Activated effector memory CD4-positive, alpha-beta T cell treated with Interleukin-2 at 50 U/mL for 16 hours (primary cell): ENCODE results near the gene CTBP1.

ENCODE experiments used
- DNase-seq: peaks from one replicate; pipeline ENCODE4 v3.0.0-alpha.2; 2020

Gene CTBP1

DNA sequence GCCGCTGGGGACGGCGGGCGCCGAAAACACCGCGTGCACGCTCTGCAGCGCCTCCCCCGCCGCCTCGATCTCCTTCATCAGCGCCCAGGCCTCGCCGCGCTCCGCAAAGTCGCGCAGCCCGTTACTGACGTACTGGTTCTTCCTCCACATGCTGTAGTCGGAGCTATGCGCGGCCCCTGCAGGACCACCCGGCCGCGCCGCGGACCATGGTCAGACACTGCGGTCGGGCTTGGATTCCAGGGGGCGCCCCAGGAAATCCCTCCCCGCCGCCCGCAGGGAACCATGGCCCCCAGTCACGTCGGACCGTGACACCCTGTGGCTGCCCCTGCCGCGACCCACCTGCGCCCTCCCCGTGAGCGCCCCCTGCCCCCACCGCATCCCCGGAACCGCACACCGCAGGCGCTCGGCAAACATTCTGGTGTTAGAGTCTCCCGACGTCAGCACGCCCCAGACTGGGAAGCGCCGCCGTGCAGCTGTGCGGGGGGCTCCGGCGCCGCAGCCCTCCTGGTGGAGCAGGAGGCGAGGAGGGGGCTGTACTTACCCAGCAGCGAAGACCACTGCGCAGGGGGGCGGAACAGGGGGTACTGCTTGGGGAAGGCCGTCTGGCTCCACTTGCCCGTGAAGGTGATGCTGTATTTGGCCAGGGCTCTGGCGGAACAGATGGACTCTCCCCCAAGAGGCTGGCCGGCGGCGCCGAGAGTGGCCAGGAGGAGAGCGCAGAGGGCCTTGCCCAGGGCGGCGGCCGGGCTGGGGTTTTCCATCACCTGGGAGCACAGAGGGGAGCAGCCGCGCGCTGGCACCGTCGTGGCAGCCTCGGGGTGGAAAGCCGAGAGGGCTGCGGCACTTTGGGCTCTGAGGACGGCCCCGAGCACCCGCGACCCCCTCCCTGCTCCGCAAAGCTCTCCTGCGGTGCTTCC is 77.4 kb downstream of the CTBP1 start:
- DNase-seq, result peak; percentile 44

DNA sequence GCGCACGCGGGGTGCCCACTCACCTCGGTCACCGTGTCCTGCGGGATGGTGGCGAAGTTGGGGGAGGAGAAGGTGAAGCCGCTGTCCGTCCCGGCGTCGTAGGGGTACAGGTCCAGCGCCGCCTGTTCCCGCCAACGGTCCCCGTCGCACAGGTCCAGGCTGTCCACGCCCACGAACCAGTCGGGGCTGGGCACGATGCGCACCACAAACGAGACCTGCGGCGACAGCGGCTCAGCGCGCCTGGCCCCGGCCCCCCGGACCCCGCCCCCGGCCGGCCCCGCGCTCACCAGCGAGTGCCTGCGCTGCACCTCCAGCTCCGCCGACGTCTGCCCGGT is 78.0 kb downstream of the CTBP1 start:
- no peak for DNase-seq

DNA sequence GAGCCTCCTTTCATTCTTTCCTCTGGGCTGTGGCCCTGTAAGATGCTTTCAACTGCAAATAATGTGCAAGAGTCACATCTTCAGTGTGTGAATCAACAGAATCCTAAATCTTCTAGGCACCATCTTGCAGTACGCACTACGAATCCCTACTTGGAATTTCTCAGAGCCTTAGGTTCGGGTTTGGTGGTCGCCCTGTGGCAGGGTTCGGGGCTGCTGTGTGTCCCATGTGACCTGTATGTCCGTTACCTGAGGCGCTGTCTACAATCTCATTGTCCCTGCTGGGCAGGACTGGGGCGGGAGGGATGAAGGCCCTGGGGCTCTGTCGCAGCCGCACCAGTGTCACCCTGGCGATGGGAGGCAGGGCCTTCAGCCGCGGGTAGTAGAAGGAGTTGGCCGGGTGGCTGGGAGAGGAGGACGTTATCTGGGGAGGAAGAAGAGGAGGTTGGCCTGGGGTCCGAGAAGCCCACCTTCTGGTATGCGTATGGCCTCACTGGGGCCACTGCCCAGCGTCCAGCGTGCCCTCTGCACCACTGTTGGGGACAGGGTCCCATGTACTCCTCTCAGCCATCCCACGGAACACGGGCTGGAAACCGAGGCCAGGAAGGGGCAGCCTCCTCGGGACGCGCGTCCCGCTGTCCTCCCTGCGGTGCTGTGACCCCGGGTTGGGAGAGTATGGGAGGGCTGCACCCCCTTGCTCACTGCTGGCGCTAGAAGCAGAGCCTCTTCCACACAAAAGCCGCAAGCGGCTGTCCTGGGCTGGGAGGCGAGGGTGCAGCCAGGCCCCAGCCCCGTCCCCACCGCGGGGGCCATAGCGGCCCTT is 78.6 kb downstream of the CTBP1 start:
- no peak for DNase-seq

DNA sequence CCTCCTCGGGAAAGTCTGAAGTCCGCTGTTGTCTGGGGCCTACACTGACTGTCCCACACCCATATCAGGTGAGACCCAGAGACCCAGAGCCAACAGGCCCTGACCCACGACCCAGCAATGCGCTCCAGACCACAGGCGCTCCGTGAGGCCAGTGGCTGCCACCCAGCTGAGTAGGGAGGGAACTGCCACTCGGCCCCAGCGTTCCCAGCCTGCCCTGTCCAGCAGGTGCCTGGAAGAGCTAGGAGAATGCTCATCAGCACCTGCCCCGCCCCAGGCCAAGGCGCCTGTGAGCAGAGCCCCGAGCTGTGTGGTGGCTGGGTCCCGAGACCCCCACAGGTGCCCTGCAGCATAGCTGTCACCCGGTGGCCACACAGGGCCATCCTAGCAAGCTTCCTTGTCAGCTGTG is 79.2 kb downstream of the CTBP1 start:
- no peak for DNase-seq

DNA sequence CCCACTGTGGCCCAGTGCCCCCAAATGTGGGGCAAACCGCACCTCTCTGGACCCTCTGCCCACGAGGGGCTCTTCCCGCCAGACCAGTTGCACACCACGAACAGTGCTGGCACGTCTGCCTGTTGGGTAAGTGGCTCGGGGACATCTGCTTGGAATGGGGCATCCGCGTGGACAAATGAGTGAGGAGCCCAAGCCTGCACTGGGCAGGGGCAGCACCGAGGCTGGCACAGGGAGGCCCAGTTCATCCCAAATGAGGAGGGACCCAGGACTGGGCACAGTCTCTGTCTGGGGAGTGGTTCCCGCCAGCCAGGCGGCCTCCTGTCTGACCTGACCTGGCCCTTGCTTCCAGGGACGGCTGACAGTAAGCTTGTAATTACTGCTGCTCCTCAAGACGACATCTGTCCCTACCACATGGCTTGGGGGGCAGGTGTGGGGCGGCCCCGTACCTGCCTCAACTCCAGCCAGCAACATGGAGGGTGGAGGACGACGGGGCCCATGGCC is 79.7 kb downstream of the CTBP1 start:
- DNase-seq, result no peak

DNA sequence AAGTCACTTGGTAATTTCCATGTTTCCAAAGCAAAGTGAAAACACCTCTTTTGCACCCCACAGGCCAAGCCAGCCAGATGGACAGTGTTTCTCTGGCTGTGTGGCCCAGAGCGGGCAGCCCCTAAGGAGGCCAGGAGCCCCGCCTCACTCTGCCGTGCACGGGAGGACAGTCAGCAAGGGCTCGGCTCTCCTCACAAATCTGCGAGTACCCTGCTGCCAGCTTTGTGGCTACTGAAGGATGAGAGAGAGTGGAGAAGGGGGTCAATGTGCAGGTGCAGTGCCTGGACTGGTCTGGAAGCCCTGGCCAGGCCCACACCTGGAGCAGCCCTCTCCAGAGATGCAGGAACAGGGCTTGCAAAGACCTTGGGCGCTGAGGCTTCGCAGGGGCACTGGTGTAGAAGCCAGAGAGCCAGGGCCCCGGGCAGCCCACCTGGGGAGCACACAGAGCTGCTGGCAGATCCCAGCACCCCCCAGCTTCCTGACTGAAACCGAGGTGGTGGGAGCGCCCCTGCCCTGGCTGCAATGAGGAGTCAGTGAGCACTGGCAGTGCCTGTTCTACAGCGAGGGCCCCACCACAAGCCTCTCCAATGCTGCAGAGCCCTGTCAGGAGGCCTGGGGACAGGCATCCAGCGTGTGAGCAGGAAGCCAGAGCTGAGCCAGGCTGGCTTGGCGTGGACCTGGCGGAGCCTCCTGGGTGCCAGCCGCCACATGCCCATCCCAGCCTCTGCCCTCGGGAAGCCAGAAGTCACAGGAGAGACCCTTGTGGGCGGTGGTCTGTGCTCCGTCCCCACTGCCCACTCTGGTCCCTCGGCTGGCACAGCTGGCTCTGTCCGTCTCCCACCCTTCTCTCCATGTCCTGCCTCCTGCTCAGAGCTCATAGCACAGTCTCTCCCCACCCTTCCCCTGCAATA is 80.5 kb downstream of the CTBP1 start:
- no peak for DNase-seq

DNA sequence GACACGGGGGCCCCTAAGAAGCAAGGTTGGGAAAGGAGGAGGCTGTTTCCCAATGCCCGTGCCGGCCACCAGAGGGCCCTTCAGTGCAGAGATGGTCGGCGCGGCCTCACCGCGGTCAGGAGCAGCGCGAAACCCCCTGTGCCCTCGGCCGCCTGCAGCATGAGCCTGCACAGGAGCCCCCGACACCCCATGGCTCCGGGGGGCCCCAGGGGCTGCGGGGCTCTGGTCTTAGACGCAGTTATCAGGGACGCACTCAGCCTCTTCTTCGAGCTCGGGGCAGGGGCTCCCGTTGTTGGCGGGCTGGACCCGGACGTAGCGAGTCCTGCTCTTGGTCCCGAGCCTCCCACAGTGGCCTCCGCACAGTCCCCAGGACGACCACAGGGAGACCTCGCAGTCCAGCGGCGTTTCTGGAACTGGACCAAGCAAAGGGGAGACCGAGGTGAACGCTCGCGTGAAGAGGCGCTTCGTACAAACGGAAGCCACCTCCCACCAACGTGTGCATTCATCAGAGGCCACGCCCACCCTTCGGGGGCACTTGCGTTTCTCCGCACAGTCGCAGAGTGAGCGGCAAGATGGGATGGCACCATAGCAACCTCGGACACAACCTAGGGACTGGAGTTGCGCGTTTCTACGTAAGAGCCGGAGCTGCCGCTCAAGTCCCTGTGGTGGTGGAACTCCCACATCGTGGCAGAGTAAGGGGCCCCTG is 81.5 kb downstream of the CTBP1 start:
- DNase-seq, result peak; percentile 75

DNA sequence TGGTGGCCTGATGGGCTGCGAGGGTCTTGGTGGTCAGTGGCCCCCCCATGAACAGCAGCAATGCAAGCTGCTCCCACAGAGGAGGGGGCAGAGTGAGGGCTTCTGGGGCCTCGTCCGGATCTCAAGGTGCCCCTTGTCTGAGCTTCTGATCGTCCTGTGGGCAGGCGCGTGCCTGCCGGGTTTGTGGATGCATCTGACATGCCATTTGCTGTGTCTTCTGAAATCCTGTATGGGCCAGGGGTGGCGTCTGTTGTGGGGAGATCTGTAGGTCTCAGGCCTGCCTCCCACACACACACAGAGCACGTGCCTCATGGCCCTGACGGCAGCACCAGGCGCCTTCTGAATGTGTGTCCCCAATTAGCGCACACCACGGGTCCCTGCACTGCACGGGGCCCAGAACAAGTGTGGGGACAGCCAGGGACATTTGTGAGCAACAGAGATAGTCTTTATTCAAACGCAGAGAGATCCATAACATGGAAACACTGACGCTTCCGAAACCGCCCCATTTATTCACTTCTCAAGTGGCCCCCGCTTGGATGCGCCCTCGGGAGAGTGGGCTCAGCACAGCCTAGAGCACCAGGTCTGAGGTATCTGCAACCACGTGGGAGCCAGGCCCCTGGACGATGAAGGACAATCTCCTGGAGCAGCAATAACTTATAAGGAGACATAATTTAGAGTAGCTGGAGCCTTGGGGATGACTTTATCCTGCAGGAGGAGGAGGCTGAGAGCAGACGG is 82.3 kb downstream of the CTBP1 start:
- DNase-seq, result no peak

DNA sequence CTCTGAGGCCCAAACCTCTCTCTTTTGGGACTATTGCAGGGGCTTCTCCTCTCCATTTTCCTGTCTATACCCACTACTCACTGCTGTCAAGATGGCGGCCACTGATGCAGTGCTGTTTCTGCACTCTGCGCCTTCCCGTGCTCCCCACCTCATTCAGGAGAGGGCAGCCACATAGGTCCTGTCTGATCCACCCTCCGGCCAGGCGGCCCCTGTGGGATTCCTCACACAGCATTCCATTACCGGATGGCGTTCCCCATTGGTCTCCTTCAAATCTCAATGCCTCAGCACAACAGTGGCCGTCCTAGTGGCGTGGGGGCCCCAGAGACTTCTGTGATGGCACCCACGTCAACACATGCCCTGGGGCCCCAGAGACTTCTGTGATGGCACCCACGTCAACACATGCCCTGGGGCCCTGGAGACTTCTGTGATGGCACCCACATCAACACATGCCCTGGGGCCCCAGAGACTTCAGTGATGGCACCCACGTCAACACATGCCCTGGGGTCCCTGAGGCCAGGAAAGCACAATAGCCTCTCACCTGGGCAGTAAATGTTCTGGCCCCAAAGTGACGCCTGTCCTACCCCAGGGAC is 83.9 kb downstream of the CTBP1 start:
- DNase-seq, result no peak

DNA sequence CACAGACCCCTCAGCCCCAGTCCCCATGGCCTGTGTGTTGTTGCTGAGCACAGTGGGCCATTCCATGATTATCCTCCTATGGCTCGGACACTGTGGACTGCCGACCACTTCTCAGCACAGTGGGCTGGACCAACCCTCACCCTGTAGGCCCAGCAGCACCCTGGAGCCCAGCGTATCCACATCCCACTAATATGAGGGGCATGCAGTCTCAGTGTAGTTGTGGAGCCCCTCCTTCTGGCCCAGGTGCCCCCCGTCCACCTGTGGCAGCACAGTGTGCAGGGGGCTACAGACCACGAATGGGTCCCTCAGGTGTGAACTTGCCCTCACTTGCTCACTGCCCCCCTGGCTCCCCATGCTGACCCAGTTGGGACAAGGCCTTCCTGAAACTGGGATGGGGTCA is 84.5 kb downstream of the CTBP1 start:
- DNase-seq, result no peak

DNA sequence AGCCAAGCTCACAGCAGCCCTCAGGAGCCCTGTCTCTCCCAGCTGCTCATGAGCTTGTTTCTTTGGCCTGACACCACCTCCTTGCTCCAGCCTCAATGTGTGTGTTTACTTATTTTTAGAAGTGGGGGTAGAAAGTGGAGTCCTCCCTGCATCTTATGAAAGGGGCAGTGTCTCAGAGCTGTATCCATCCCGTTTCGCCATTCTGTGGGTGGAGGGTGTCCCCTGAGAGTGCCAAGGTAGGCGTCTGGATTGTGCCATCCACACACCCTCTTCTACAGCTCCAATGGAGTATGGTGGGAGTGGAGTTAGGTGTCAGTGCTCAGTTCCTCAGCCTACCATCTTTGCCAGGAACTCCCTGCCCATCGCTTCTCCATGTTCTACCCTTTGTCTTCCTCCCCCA is 84.9 kb downstream of the CTBP1 start:
- DNase-seq, result no peak
